Motor neuron (in vitro differentiated cells): Measurements from ENCODE around the gene NFIB. TPM values are rescaled to one million over a fixed set of nuclear protein-coding genes. Genes with fewer than 3 reads are reported as not detected.

Source experiments
- ATAC-seq, 8 experiments: fragments of 200-7000 bp; cut with Tn5 transposase; replicated peaks in 6 of 8; 2 replicates each; pipeline ENCODE4 v1.8.0; 2021; ENCODE audit warnings: mild to moderate bottlenecking in 8 of 8, moderate library complexity in 8 of 8
- H3K27ac ChIP-seq, 2 donors: fragments of 250-450 bp; sonication (Bioruptor Pico); 2 replicates each; pipeline ENCODE4 v1.9.0; 2021; ENCODE audit warnings: antibody characterized with exemption in 2 of 2, mild to moderate bottlenecking in 2 of 2, moderate library complexity in 1 of 2
- H3K4me1 ChIP-seq, 2 donors: fragments of 250-450 bp; sonication (Bioruptor Pico); replicated peaks in 1 of 2; 2 replicates each; pipeline ENCODE4 v1.6.1; 2021; ENCODE audit warnings: antibody characterized with exemption in 2 of 2, mild to moderate bottlenecking in 2 of 2, moderate library complexity in 1 of 2
- H3K4me3 ChIP-seq, 5 donors: fragments of 250-450 bp; sonication (Bioruptor Pico); 2 replicates each; pipeline ENCODE4 v1.9.0; 2021; ENCODE audit warnings: antibody characterized with exemption in 5 of 5, mild to moderate bottlenecking in 5 of 5, moderate library complexity in 4 of 5
- WGBS, 10 experiments: fragments of 450-650 bp; shearing (Covaris generic); methylation state at CpG; one replicate each; pipeline ENCODE4 v1.0.0; 2022; 5-methylcytosine and 5-hydroxymethylcytosine counted together
- in situ Hi-C, 9 experiments: fragments of 400-800 bp; cut with MboI; loops; one replicate each; pipeline ENCODE4 v1.15.0; 2021; ENCODE audit warnings: low sequenced_read_pairs in 9 of 9, low pct_unique_long_range_greater_than_20kb in 2 of 9; ENCODE audit not compliant: unreplicated experiment in 9 of 9
- total RNA-seq, 8 experiments: library from RNA; unstranded; fragments of 300-600 nt; gene quantifications; 2 replicates each; pipeline versions ENCODE4 v1.2.3 to v1.2.4, GENCODE V29; 2022

The NFIB gene
- total RNA-seq, 8 experiments from 2014 or later: 0.67 to 112 (median 13.0) TPM

DNA sequence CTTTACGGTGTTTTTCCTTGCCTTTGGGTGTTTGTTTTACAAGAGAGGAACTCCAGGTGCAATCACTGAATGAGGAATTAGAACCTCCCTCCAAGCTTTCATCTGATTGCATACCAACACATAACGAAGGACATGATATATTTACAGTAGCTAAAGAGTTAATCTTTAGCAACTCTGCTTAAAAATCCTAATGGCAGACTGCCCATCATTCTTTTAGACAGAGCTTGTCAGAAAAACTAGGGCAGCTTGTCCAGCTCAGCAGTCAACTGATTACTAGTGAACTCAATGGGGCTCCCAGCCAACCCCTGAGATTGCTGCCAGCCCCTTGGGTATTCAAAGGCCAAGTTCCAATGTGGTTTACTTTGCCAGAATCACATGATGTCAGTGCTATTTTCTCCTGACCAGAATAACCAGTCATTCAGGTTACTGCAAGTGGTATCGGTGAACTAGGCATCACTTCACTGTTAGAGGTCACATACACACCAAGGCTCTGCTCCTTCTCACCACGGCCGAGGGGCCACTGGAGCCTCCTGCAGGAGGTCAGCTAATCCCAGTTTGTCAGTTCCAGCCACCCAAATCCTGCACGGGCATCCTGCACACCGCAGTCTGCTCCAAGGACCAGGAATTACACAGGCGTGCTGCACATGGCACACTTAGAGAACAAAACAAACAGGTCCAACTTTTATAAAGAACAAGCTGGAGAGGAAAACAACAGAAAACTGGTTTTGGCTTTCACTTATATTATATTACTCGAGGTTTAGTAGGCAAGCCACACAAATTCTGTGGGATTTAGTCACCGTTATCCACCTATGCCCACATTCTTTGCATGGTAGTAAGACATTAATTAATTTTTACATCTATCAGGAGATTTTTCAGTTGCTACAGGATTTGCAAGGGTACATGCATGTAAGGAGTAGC is 62.5 kb downstream of the NFIB start:
- in situ Hi-C loops: no loop called here

DNA sequence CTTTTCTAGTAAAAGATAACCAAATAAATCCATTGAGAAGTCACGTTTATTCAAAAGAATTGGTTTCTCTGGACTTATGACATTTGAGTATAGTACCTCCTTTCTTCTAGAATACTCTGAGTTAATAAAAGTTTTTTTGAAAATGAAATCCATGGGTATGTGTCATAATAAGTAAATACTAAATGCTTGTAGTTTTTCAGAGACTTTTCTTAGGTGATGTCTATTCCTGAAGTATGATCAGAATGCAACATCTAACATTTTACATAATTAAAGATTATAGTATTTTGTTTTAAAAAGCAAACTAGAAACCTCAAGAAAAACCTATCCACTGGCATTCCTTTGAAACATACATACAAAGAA is 63.2 kb downstream of the NFIB start:
- 63 to 100% (median 94%) methylated on average over 1 of the region's 1 CpG for WGBS, 10 experiments
- ATAC-seq: no peak

More for the DNA sequence above, 62.5 kb downstream of the NFIB start:
- ATAC-seq: peak in 4 of 8 experiments; percentile 12 to 57 (median 30)
- Histone ChIP-seq H3K4me1 (peaks cover 2 to 6% of the 10 kb centered on the region in 2 donors), H3K4me3 (no peak overlapping the region), H3K27ac (no peak overlapping the region)
- 22 to 73% (median 56%) methylated on average over 1 to 10 of the region's 10 CpGs; no CpG with 5 or more reads in 2 of the 10 experiments for WGBS, 10 experiments

DNA sequence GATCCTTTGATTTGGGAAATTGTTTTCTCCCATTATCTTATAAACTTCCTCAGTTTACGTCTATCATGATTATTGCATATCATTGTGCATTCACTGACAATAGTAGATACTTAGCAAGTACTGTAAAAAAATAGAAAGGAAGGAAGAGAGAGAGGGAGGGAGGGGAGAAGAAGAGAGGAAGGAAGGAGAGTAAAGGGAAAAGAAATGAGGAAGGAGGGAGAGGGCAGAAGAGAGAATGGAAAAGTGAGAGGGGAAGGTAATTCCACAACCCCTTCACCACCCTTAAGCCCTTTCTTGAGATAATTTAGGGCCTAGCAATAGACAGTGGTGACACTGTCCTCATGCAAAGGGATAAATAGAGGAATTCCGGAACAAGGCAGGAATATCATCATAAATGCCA is 64.4 kb downstream of the NFIB start:
- Histone ChIP-seq H3K4me1 (peaks cover 2 to 6% of the 10 kb centered on the region in 2 donors), H3K27ac (no peak overlapping the region), H3K4me3 (no peak overlapping the region)
- 85 to 100% (median 100%) methylated on average over 1 to 2 of the region's 2 CpGs; no CpG with 5 or more reads in 1 of the 10 experiments for WGBS, 10 experiments
- in situ Hi-C loops: no loop called here
- ATAC-seq: no peak

More for the DNA sequence above, 63.2 kb downstream of the NFIB start:
- no peak overlapping the region for H3K4me3 ChIP-seq
- in situ Hi-C loops: no loop called here
- H3K27ac ChIP-seq: no peak overlapping the region
- H3K4me1 ChIP-seq: peaks cover 2 to 6% of the 10 kb centered on the region in 2 donors

DNA sequence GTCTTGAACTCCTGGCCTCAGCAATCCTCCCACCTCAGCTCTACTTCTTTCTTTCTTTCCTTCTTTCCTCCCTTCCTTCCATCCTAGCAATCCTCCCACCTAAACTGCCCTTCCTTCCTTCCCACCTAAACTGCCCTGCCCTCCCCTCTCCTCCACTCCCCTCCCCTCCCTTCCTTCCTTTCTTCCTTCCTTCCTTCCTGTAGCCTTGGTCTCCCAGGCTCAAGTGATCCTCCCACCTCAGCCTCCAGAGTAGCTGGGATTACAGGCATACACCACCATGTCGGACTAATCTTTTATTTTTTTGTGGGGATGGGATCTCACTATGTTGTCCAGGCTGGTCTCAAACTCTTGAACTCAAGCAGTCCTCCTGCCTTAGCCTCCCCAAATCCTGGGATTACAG is 65.8 kb downstream of the NFIB start:
- H3K4me1 ChIP-seq: peaks cover 4 to 6% of the 10 kb centered on the region in 2 donors
- WGBS, 10 experiments: 80 to 100% methylated on average over 1 of the region's 1 CpG; no CpG with 5 or more reads in 8 of the 10 experiments
- in situ Hi-C loops: no loop called here

DNA sequence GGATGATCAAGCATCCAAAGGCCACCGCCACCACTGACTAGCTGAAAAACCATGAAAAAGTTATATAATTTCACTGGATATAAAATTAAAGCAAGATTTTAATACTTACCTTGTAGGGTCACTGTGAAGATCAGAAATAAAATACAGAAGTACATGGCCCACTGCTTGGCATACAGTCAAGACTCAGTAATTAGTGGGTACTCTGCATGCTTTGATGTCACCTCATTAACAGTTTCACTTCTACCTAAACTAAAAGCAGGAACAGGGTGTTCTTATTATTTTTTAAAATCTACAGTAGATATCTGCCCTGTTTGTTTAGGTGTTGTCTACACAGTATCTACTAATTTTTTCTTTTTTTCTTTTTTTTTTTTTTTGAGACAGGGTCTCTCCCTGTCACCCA is 66.4 kb downstream of the NFIB start:
- 100% methylated on average over 1 of the region's 1 CpG; no CpG with 5 or more reads in 7 of the 10 experiments for WGBS, 10 experiments
- in situ Hi-C loops: no loop called here

More for the DNA sequence above, 65.8 kb downstream of the NFIB start:
- no peak for ATAC-seq
- Histone ChIP-seq H3K4me3 (no peak overlapping the region), H3K27ac (no peak overlapping the region)

DNA sequence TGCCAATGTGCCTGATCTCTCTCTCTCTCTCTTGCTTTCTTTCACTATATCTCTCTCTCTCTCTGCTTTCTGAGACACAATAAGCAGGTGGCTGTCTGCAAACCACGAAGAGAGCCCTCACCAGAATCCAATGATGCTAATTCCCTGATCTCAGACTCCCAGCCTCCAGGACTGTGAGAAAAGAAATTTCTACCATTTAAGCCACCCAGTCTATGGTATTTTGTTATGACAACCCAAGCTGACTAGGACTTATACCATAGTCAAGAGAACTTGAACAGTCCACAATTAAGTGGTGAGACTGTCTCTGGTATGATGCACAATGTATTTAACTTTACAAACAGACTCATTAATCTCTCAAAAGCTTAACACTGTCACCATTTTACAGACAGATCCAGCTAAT is 67.0 kb downstream of the NFIB start:
- no peak overlapping the region for H3K4me3 ChIP-seq
- no peak overlapping the region for H3K27ac ChIP-seq
- WGBS, 10 experiments: 67 to 83% (median 78%) methylated on average over 1 of the region's 1 CpG; no CpG with 5 or more reads in 5 of the 10 experiments
- H3K4me1 ChIP-seq: peaks cover 9 to 13% of the 10 kb centered on the region in 2 donors
- in situ Hi-C loops: no loop called here
- no peak for ATAC-seq

More for the DNA sequence above, 66.4 kb downstream of the NFIB start:
- ATAC-seq: no peak
- Histone ChIP-seq H3K4me1 (peaks cover 7 to 8% of the 10 kb centered on the region in 2 donors), H3K27ac (no peak overlapping the region), H3K4me3 (no peak overlapping the region)

DNA sequence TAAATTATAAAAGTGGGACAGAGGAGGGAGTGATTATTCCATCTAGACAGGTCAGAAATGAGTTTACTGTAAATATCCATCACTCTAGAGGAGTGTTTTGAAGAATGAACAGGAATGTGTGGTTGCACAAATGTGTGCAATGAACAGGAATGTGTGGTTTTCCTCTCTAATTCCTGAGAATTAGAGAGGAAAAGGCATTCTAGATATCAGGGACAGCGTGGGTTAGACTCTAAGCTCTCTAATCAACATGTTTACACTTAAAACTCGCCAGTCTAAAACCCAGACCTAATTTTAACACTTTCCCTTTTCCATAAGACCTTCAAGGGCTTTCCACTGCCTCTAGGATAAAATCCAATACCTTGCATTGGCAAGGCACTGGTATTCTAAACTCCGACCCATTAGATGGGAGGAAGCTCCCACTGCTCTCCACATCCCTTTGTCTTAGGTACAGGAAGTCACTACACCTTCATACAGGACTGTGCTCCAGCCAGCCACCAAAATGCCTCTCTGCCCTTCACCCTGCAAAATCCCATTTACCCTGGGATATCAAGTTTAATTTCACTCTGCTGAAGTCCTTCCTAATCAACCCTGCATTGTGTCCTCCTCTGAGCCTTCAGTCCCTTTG is 67.9 kb downstream of the NFIB start:
- no peak overlapping the region for H3K4me3 ChIP-seq
- in situ Hi-C loops: no loop called here
- WGBS, 10 experiments: 64 to 100% (median 97%) methylated on average over 2 to 3 of the region's 3 CpGs; no CpG with 5 or more reads in 2 of the 10 experiments
- no peak for ATAC-seq
- no peak overlapping the region for H3K27ac ChIP-seq
- peaks cover 7 to 8% of the 10 kb centered on the region in 2 donors for H3K4me1 ChIP-seq

DNA sequence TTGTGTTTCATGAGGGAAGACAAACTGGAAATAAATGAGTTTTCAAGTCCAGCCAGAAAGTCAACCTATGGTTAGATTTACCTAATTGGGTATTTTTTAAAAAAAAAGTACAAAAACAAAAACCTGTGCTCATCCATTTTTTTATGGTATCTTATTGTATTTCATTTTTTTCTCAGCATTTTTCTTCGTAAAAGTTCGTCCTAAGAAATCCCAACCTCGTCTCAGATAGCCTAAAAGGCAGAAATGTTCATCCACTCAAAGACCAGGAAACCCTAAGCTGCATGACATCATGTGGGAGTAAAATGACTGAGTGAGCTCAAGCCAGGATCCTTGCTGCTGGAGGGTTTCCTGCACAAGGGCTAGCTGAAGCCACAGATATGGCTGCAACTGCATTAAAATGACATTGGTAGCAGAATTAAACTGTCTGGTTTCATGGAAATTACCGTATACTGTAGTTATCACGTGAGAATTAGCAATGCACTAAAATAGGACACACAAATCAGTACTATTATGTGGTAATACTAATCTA is 70.4 kb downstream of the NFIB start:
- in situ Hi-C loops: no loop called here
- Histone ChIP-seq H3K4me3 (no peak overlapping the region), H3K4me1 (peaks cover 7 to 8% of the 10 kb centered on the region in 2 donors), H3K27ac (no peak overlapping the region)
- 25 to 100% (median 81%) methylated on average over 1 to 5 of the region's 5 CpGs for WGBS, 10 experiments
- ATAC-seq: peak in 3 of 8 experiments; percentile 44 to 67 (median 53)

DNA sequence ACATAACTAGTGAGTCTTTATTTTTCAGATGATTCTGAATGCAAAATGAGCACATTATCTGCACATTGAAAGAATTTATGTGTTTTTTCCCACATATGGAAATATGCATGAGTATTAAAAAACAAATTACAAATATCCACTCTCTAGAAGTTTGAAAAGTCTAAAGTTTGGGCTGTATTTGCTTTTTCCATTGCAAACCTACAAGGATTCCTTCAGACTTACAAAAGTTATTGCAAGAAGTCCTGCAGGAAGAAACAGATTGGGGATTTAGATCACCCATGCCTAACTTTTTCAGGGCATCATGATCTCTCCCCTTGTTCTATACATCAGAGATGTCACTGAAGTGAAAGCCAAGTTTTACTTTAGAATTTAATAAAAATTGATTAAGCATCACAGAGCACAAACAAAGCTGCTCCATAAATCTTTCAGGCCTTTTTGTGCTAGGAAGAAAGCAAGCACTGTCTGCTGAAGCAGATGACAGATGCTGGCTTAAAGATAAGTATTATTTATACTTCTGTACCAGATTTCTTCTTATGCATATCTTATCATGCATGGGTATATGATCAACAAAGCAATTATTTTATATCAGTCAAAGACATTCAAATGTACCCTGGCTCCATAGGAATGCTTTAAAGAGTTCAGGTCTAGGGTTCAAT is 71.7 kb downstream of the NFIB start:
- in situ Hi-C loops: no loop called here
- Histone ChIP-seq H3K4me1 (peaks cover 7 to 8% of the 10 kb centered on the region in 2 donors), H3K27ac (no peak overlapping the region), H3K4me3 (no peak overlapping the region)
- ATAC-seq: peak in 2 of 8 experiments; percentile 16 to 28

DNA sequence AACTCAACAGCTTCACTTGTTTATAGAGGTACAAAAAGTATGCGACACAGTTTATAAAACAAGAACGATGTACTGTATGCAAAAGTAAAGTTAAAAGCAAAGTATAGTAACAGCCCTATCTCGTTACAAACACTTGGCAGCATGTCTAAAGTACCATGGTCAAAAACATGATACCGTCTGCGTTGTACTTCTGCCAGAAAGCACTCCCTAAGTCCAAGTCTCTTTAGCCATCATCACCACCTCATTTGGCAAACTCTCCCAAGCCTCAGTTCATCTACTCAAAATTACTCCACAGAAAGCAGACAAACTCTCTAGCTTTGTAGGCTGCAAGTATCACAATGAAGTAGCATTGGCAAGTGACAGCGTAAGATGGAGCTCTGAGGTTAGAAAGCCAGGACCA is 73.4 kb downstream of the NFIB start:
- Histone ChIP-seq H3K27ac (no peak overlapping the region), H3K4me1 (peaks cover 7 to 8% of the 10 kb centered on the region in 2 donors), H3K4me3 (no peak overlapping the region)
- 42 to 98% (median 85%) methylated on average over 2 to 6 of the region's 6 CpGs for WGBS, 10 experiments
- in situ Hi-C loops: no loop called here
- no peak for ATAC-seq

DNA sequence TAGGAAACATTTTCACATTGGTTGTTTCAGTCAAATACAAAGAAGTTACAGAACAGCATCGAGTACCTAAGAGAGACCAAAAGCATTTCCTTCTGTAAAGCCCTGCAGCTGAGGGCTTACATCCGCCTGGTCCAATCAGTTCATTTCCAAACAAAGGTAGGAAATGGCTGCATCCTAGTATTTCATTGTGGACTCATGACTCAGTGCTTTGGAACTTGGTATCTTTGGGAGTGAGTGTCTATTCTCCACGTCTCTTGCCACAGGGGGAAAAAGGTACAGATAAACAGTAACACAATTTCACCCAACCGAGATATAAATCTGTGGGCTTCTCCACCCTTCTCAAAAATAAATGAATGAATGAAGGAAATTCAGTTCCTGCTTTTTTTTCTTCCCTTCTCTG is 75.4 kb downstream of the NFIB start:
- H3K4me1 ChIP-seq: peaks cover 7 to 8% of the 10 kb centered on the region in 2 donors
- no peak overlapping the region for H3K27ac ChIP-seq
- peak in 6 of 8 experiments; percentile 31 to 91 (median 52) for ATAC-seq
- in situ Hi-C loops: no loop called here
- H3K4me3 ChIP-seq: no peak overlapping the region
- 53 to 84% (median 71%) methylated on average over 2 to 4 of the region's 4 CpGs; no CpG with 5 or more reads in 1 of the 10 experiments for WGBS, 10 experiments

DNA sequence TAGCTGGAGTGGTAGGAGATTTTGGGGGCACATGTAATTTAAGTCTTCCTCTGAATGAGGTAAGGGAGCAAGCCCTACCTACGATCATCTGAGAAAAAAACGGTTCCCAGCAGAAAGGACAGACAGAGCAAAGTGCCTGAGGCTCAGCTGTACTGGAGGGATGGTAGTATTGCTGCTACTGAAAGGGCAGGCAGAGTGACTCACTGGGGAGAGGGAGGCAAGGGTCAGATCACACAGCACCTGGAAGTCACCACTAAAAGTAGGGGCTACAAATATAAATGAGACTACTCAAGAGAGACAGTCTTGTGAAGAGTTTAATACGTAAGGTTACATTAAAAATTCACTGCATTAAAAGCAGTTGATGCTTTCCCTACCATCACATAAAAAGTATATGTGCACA is 75.9 kb downstream of the NFIB start:
- Histone ChIP-seq H3K27ac (no peak overlapping the region), H3K4me1 (peaks cover 5 to 8% of the 10 kb centered on the region in 2 donors), H3K4me3 (no peak overlapping the region)
- WGBS, 10 experiments: 20 to 90% (median 58%) methylated on average over 1 to 3 of the region's 3 CpGs; no CpG with 5 or more reads in 3 of the 10 experiments
- ATAC-seq: peak in 5 of 8 experiments; percentile 19 to 74 (median 66)
- in situ Hi-C loops: no loop called here
